Right lobe of liver (tissue), 6 donors: Measurements from ENCODE around the gene AMPD2. TPM values are rescaled to one million over a fixed set of nuclear protein-coding genes. Genes with fewer than 3 reads are reported as not detected.

Experiments used
- ATAC-seq, 4 donors: fragments of 200-7000 bp; cut with Tn5 transposase; one replicate each; pipeline ENCODE4 v1.9.1; 2020; ENCODE audit warnings: mild to moderate bottlenecking in 4 of 4, moderate library complexity in 4 of 4
- DNase-seq, 3 donors: peaks; one replicate each; pipeline ENCODE4 v3.0.0-alpha.2; 2020
- H3K27ac ChIP-seq, 3 donors: fragments of 200-600 bp; one replicate each; pipeline ENCODE4 v1.8.0; 2022
- H3K27me3 ChIP-seq, 2 donors: fragments of 200-600 bp; one replicate each; pipeline ENCODE4 v1.8.0; 2022
- H3K36me3 ChIP-seq, 4 donors: fragments of 200-600 bp; sonication (generic) in 1 of 4; one replicate each; pipeline versions ENCODE4 v1.5.1 to v1.8.0; 2017 to 2022; ENCODE audit warnings: control low read depth in 1 of 4
- H3K4me1 ChIP-seq, 4 donors: fragments of 200-600 bp; sonication (generic) in 1 of 4; one replicate each; pipeline versions ENCODE4 v1.5.1 to v1.8.0; 2017 to 2022; ENCODE audit warnings: control low read depth in 1 of 4
- H3K4me3 ChIP-seq, 3 donors: fragments of 200-600 bp; one replicate each; pipeline ENCODE4 v1.8.0; 2022
- H3K9me3 ChIP-seq, 4 donors: fragments of 200-600 bp; sonication (generic) in 1 of 4; one replicate each; pipeline versions ENCODE4 v1.5.1 to v1.8.0; 2017 to 2022; ENCODE audit warnings: control low read depth in 1 of 4
- CTCF ChIP-seq, 4 donors: fragments of 200-600 bp in 3 of 4; fragments of 450-650 bp in 1 of 4; IDR thresholded peaks; one replicate each; pipeline versions ENCODE4 v1.5.1 to v1.8.0; 2016 to 2022; ENCODE audit warnings: antibody characterized with exemption in 4 of 4, mild to moderate bottlenecking in 2 of 4
- POLR2A ChIP-seq: fragments of 450-650 bp; IDR thresholded peaks from one replicate; pipeline ENCODE4 v1.6.1; 2017; ENCODE audit warnings: antibody characterized with exemption, mild to moderate bottlenecking
- WGBS: methylation state at CpG from one replicate; pipeline ENCODE4 v1.1.6; 2018; ENCODE audit warnings: low coverage, low lambda C conversion rate; ENCODE audit not compliant: insufficient coverage; ENCODE audit errors: missing lambda C conversion rate; 5-methylcytosine and 5-hydroxymethylcytosine counted together
- intact Hi-C, 2 donors: fragments of 100-400 bp; cut with DNase I; formaldehyde crosslinking; loops; one replicate each; pipeline versions ENCODE4 v1.11.2 to v1.14.1; 2022
- total RNA-seq, 6 experiments: library from RNA; depleted of rRNA in 2 of 6; stranded (reverse); fragments of >200 nt in 2 of 6; fragmentation: NEBNext Ultra II Directional in 3 of 6; extraction: Animal tissue kit (Norgen Biotek cat#: 25700) in 3 of 6; gene quantifications; one replicate each; pipeline versions ENCODE4 v1.1.0 to v1.2.4, GENCODE V29; 2016 to 2023
- donor health status: DM: no; HTN: yes; CAD: no.
- donor health status: DM: no; HTN: no; CAD: no.
- donor health status: DM: no; HTN: no; CAD: no.
- donor health status: DM: no; HTN: yes; CAD: no.
- donor health status: DM: no; HTN: yes; CAD: no.

Gene AMPD2
- total RNA-seq, 6 experiments from 2014 or later: 29.1 to 59.1 (median 37.2) TPM

DNA sequence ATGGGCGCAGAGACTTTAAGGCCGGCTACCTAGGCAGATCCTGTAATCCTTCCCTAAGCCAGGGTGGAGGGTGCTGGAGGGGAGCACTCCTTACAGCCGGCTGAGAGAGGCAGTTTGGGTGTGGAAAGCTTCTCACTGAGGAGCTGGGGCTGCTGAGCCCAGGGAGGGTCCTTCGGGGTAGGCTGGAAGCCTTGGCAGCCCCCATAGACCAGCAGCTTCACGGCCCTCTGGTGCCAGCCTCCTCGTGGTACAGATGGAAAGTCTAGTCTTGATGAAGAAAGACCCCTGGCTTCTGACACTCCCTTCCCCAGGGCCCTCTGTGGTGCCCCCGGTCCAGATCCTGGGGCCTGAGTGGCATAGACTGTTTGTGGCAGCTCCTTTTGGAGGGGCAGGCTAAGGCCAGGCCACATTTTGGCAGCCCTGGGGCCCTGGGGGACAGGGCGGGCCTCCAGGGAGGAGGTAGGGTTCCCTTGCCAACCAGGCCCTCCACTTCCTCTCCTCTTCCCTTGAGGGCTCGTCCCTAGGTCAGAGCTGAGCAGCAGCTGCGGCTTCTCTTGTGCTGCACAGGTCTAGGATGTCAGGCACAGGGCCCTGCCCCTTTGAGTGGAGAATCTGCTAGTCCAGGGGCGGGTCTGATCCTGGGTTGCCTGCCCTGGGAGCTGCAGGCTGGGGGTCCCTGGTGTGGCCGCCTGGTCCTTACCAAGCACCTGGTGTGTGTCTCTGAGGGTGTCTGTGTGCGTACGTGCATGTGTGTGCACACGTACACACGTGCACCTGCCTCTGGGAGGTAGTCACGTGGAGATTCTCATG, 4.8 kb downstream of the AMPD2 start:
- peaks cover 0 to 22% (median 5%) of the 10 kb centered on the region in 4 donors for H3K36me3 ChIP-seq
- ATAC-seq (no peak), DNase-seq (no peak)
- WGBS: 40% methylated on average over 1 of the region's 17 CpGs
- H3K4me1 ChIP-seq: peaks cover 0 to 22% (median 7%) of the 10 kb centered on the region in 4 donors
- no peak overlapping the region for H3K27ac ChIP-seq
- intact Hi-C loops: loop anchor here (5.0 to 10.0 kb wide), 2 partner anchors 80 to 82 kb away; partner anchors contain the start of gene GNAI3 (in 1 of the 2)
- no peak overlapping the region for H3K4me3 ChIP-seq
- TF ChIP-seq CTCF (IDR thresholded peaks at IDR 0.05): no peak
- H3K27me3 ChIP-seq: no peaks in the 10 kb centered on the region
- H3K9me3 ChIP-seq: no peaks in the 10 kb centered on the region

DNA sequence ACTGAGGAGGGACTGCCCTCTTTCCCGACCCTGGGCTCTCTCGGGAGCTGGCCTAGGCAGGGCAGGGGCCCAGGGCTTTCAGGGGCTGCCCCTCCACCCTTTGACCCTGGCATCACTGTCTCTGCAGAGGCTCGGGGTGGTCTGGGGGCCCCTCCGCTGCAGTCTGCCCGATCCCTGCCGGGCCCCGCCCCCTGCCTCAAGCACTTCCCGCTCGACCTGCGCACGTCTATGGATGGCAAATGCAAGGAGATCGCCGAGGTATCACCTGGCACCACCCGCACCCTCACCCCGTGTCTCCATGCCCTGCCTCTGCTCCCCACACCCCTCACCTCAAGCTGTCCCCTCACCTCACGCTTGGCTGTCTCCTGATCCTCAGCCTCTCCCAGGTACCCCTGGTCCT, 5.5 kb downstream of the AMPD2 start:
- TF ChIP-seq POLR2A (no peak), CTCF (IDR thresholded peaks at IDR 0.05) (no peak)
- WGBS: no CpG with 5 or more reads among the region's 16 CpGs
- intact Hi-C loops: loop anchor here (5.0 to 10.0 kb wide), 2 partner anchors 80 to 83 kb away; partner anchors contain the start of gene GNAI3 (in 1 of the 2)
- DNase-seq (no peak), ATAC-seq (no peak)
- no peak overlapping the region for H3K27ac ChIP-seq
- H3K27me3 ChIP-seq: no peaks in the 10 kb centered on the region
- peaks cover 0 to 22% (median 7%) of the 10 kb centered on the region in 4 donors for H3K4me1 ChIP-seq
- H3K9me3 ChIP-seq: no peaks in the 10 kb centered on the region
- H3K4me3 ChIP-seq: no peak overlapping the region
- peaks cover 0 to 26% (median 5%) of the 10 kb centered on the region in 4 donors for H3K36me3 ChIP-seq

- no peak overlapping the region for H3K27ac ChIP-seq
- H3K4me3 ChIP-seq: no peak overlapping the region
- no peaks in the 10 kb centered on the region for H3K9me3 ChIP-seq
- H3K36me3 ChIP-seq: peaks cover 0 to 29% (median 6%) of the 10 kb centered on the region in 4 donors
- peaks cover 0 to 22% (median 7%) of the 10 kb centered on the region in 4 donors for H3K4me1 ChIP-seq
- no peak for TF ChIP-seq POLR2A
- no peak for TF ChIP-seq CTCF (IDR thresholded peaks at IDR 0.05)
- H3K27me3 ChIP-seq: no peaks in the 10 kb centered on the region
- intact Hi-C loops: loop anchor here (5.0 to 10.0 kb wide), 2 partner anchors 81 to 84 kb away; partner anchors contain the start of gene GNAI3 (in 1 of the 2)
- ATAC-seq (no peak), DNase-seq (no peak)
- 70% methylated on average over 12 of the region's 32 CpGs for WGBS
These were observed 6.2 kb downstream of the AMPD2 start for GRCh38 chr1:109625601-109626560.

DNA sequence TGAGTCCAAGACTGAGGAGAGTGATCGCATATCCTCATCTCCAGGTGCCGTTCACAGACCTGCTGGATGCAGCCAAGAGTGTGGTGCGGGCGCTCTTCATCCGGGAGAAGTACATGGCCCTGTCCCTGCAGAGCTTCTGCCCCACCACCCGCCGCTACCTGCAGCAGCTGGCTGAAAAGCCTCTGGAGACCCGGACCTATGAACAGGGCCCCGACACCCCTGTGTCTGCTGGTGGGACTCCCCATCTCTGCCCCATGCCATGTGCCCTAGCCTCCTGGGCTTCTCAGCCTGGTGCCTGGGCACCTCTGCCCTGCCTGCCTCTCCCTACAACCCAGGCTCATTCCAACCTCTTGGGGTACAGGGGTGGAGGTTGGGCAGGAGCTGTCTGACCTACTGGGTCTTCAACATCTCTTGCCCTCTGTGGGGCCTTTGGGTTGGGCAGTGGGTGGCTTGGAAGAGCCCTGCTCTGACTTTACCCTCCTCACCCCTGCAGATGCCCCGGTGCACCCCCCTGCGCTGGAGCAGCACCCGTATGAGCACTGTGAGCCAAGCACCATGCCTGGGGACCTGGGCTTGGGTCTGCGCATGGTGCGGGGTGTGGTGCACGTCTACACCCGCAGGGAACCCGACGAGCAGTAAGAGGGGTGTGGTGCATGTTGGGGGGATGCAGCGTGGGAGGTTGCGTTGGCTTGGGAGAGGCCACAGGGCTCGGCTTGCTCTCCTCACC, 7.2 kb downstream of the AMPD2 start:
- Histone ChIP-seq H3K4me3 (no peak overlapping the region), H3K27ac (no peak overlapping the region), H3K36me3 (peaks cover 0 to 38% (median 11%) of the 10 kb centered on the region in 4 donors), H3K27me3 (no peaks in the 10 kb centered on the region), H3K4me1 (peaks cover 0 to 16% (median 5%) of the 10 kb centered on the region in 4 donors), H3K9me3 (no peaks in the 10 kb centered on the region)
- intact Hi-C loops: loop anchor here (5.0 to 10.0 kb wide), 2 partner anchors 82 to 85 kb away; partner anchors contain the start of gene GNAI3 (in 1 of the 2)
- TF ChIP-seq CTCF (IDR thresholded peaks at IDR 0.05) (no peak), POLR2A (no peak)
- no peak for ATAC-seq
- DNase-seq: no peak
- WGBS: no CpG with 5 or more reads among the region's 21 CpGs
